Parathyroid adenoma (tissue), 2 donors: Measurements from ENCODE around the gene HAPSTR1.

Experiments
- H2AFZ ChIP-seq: fragments of 300-600 bp; sonication (generic); one replicate; pipeline ENCODE4 v1.7.0; 2017; ENCODE audit warnings: antibody characterized with exemption, mild to moderate bottlenecking
- H3K27ac ChIP-seq: fragments of 300-600 bp; sonication (generic); one replicate; pipeline ENCODE4 v1.7.0; 2017
- H3K27me3 ChIP-seq: fragments of 300-600 bp; sonication (generic); one replicate; pipeline ENCODE4 v1.7.0; 2017; ENCODE audit warnings: low read length; ENCODE audit not compliant: control insufficient read depth, insufficient read depth
- H3K36me3 ChIP-seq: fragments of 300-600 bp; sonication (generic); one replicate; pipeline ENCODE4 v1.7.0; 2017; ENCODE audit warnings: low read length; ENCODE audit not compliant: control insufficient read depth, insufficient read depth
- H3K4me1 ChIP-seq: fragments of 300-600 bp; sonication (generic); one replicate; pipeline ENCODE4 v1.7.0; 2017; ENCODE audit warnings: control low read depth
- H3K4me2 ChIP-seq: fragments of 300-600 bp; sonication (generic); one replicate; pipeline ENCODE4 v1.7.0; 2017; ENCODE audit warnings: low read length
- H3K4me3 ChIP-seq: fragments of 300-600 bp; sonication (generic); one replicate; pipeline ENCODE4 v1.7.0; 2017; ENCODE audit warnings: low read depth, low read length
- H3K79me2 ChIP-seq: fragments of 300-600 bp; sonication (generic); one replicate; pipeline ENCODE4 v1.7.0; 2017; ENCODE audit warnings: control low read depth
- H3K9ac ChIP-seq: fragments of 300-600 bp; sonication (generic); one replicate; pipeline ENCODE4 v1.7.0; 2017; ENCODE audit warnings: mild to moderate bottlenecking
- H3K9me3 ChIP-seq: fragments of 300-600 bp; sonication (generic); one replicate; pipeline ENCODE4 v1.7.0; 2017; ENCODE audit warnings: low read length; ENCODE audit not compliant: control insufficient read depth
- CTCF ChIP-seq: fragments of 300-600 bp; sonication (generic); IDR thresholded peaks from one replicate; pipeline ENCODE4 v1.7.0; 2017; ENCODE audit warnings: antibody characterized with exemption, mild to moderate bottlenecking
- donor health status: primary hyperparathyroidism.

Gene HAPSTR1

GRCh38 chr16:9122969-9123368 is 31.5 kb downstream of the HAPSTR1 start:
- peaks cover 10% of the 10 kb centered on the region for H3K4me1 ChIP-seq
- H3K9me3 ChIP-seq, result no peaks in the 10 kb centered on the region
- H3K79me2 ChIP-seq, result peaks cover 29% of the 10 kb centered on the region
- no peaks in the 10 kb centered on the region for H3K27me3 ChIP-seq
- H3K36me3 ChIP-seq, result no peaks in the 10 kb centered on the region
- TF ChIP-seq CTCF, result no peak
- H3K27ac ChIP-seq, result no peak overlapping the region
- H2AFZ ChIP-seq, result no peak overlapping the region
- no peak overlapping the region for H3K4me3 ChIP-seq
- H3K9ac ChIP-seq, result no peak overlapping the region
- H3K4me2 ChIP-seq, result no peak overlapping the region

- Histone ChIP-seq H3K79me2 (peaks cover 29% of the 10 kb centered on the region), H3K9me3 (no peaks in the 10 kb centered on the region), H2AFZ (no peak overlapping the region), H3K27ac (no peak overlapping the region), H3K4me1 (peaks cover 10% of the 10 kb centered on the region), H3K27me3 (no peaks in the 10 kb centered on the region), H3K36me3 (no peaks in the 10 kb centered on the region), H3K4me2 (no peak overlapping the region), H3K9ac (no peak overlapping the region), H3K4me3 (no peak overlapping the region)
- TF ChIP-seq CTCF, result no peak
These were observed 32.0 kb downstream of the HAPSTR1 start for GRCh38 chr16:9123401-9123800.

DNA sequence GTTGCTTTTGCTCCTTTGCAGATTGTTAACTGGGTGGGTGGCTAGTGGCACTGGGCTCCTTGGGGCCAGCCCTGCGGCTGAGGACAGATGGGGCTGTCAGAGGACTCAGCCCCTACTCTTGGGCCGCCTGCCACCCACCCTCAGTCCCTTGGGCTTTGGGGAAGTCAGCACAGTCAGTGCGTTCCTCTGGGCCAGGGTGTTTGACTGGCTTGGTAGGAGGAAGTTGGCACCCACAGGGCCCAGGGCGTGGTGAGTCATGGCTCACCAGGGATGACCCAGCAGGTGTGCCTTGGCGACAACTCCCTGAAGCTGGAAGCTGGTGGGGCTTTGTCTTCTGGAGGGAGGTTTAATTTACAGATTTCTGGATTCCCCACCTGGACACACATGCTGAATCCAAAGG is 32.4 kb downstream of the HAPSTR1 start:
- Histone ChIP-seq H3K4me2 (no peak overlapping the region), H3K27ac (no peak overlapping the region), H3K4me1 (peaks cover 10% of the 10 kb centered on the region), H3K79me2 (peaks cover 27% of the 10 kb centered on the region), H3K4me3 (no peak overlapping the region), H3K9ac (no peak overlapping the region), H3K9me3 (no peaks in the 10 kb centered on the region), H2AFZ (no peak overlapping the region), H3K36me3 (no peaks in the 10 kb centered on the region), H3K27me3 (no peaks in the 10 kb centered on the region)
- TF ChIP-seq CTCF, result no peak

GRCh38 chr16:9124444-9124843 is 33.0 kb downstream of the HAPSTR1 start:
- H3K4me1 ChIP-seq, result peaks cover 10% of the 10 kb centered on the region
- no peaks in the 10 kb centered on the region for H3K27me3 ChIP-seq
- TF ChIP-seq CTCF, result no peak
- H2AFZ ChIP-seq, result no peak overlapping the region
- no peak overlapping the region for H3K9ac ChIP-seq
- H3K36me3 ChIP-seq, result no peaks in the 10 kb centered on the region
- H3K9me3 ChIP-seq, result no peaks in the 10 kb centered on the region
- H3K4me2 ChIP-seq, result no peak overlapping the region
- no peak overlapping the region for H3K27ac ChIP-seq
- H3K4me3 ChIP-seq, result no peak overlapping the region
- H3K79me2 ChIP-seq, result peaks cover 27% of the 10 kb centered on the region

- Histone ChIP-seq H3K4me1 (peaks cover 10% of the 10 kb centered on the region), H3K27me3 (no peaks in the 10 kb centered on the region), H3K4me2 (no peak overlapping the region), H3K79me2 (peaks cover 23% of the 10 kb centered on the region), H3K27ac (no peak overlapping the region), H3K9ac (no peak overlapping the region), H3K36me3 (no peaks in the 10 kb centered on the region), H3K4me3 (no peak overlapping the region), H3K9me3 (no peaks in the 10 kb centered on the region), H2AFZ (no peak overlapping the region)
- no peak for TF ChIP-seq CTCF
These were observed 33.6 kb downstream of the HAPSTR1 start for GRCh38 chr16:9124908-9125584.
